ENCODE data around the gene NUMB.

NUMB gene

GRCh38 chr14:73295198-73295796 lies 163.0 kb downstream of the NUMB start:
- Mint-ChIP-seq H3K27ac (no peak overlapping the region), H3K9me3 (no peaks in the 10 kb centered on the region), H3K4me1 (ENCODE audit: low read depth) (no peaks in the 10 kb centered on the region), H3K4me3 (no peak overlapping the region), H3K36me3 (ENCODE audit: low read depth) (peaks cover 64% of the 10 kb centered on the region), H3K27me3 (no peaks in the 10 kb centered on the region)
- intact Hi-C loops (cut with micrococcal nuclease), result loop anchor here (1.0 kb wide), 1 partner anchor 177 kb away; no protein-coding TSS in a partner anchor

DNA sequence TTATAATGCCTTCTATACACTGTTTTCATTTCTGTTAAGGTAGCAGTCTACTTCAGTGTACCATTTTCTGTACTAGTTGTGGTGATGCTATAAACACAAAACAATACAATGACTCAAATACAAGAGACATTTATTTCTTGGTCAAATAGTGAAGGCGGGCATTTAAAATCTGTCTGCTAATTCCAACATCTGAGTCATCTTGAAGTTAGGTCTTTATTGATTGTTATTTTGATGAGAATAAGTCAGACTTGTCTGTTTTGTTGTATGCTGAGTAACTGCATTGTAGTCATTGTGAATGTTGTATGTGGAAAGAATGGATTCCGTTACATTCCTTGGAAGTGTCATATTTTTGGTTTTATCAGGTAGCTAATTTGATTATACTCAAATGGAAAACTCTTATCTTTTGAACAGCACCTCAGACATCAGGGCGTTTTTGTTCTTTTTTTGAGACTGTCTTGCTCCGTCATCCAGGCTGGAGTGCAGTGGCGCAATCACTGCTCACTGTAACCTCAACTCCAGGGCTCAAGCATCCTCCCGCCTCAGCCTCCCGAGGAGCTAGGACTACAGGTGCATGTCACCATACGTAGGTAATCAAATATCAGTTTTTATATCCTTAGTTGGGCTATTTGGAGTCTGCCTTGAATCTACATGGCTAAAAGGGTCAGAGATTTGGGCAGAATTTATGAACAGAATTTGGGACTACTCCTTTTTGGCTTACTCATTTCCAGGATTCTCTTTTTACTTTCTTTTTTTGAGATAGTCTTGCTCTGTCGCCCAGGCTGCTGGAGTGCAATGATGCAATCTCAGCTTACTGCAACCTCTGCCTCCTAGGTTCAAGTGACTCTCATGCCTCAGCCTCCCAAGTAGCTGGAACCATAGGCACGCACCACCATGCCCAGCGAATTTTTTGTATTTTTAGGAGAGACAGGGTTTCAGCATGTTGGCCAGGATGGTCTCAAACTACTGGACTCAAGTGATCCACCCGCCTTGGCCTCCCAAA lies 164.3 kb downstream of the NUMB start:
- H3K4me1 Mint-ChIP-seq (ENCODE audit: low read depth), result no peaks in the 10 kb centered on the region
- H3K27ac Mint-ChIP-seq, result no peak overlapping the region
- no peaks in the 10 kb centered on the region for H3K9me3 Mint-ChIP-seq
- peaks cover 66% of the 10 kb centered on the region for H3K36me3 Mint-ChIP-seq (ENCODE audit: low read depth)
- intact Hi-C loops (cut with micrococcal nuclease), result no loop called here
- H3K4me3 Mint-ChIP-seq, result no peak overlapping the region
- H3K27me3 Mint-ChIP-seq, result no peaks in the 10 kb centered on the region

- Mint-ChIP-seq H3K36me3 (ENCODE audit: low read depth) (peaks cover 77% of the 10 kb centered on the region), H3K9me3 (no peaks in the 10 kb centered on the region), H3K27me3 (no peaks in the 10 kb centered on the region), H3K4me3 (no peak overlapping the region), H3K4me1 (ENCODE audit: low read depth) (no peaks in the 10 kb centered on the region), H3K27ac (no peak overlapping the region)
- intact Hi-C loops (cut with micrococcal nuclease), result no loop called here
These were observed 168.1 kb downstream of the NUMB start for GRCh38 chr14:73290279-73290678.

DNA sequence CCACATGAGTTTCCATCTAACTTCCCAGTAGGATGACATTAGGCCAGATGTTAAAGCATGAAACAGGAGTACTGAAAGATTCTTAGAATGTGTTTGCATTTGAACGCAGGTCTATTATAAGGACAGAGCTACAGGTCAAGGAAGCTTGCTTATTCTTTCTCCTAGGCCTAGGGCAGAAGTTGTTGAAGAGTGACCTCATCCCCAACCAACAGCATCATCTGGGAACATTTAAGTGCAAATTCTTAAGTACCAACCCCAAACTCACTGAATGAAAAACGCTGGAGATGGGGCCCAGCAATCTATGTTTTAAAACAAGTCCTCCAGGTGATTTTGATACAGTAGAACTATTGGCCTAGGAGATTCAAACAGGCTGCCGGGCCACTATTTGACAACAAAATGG lies 168.6 kb downstream of the NUMB start:
- intact Hi-C loops (cut with micrococcal nuclease), result no loop called here
- Mint-ChIP-seq H3K4me3 (no peak overlapping the region), H3K36me3 (ENCODE audit: low read depth) (peaks cover 82% of the 10 kb centered on the region), H3K27ac (no peak overlapping the region), H3K4me1 (ENCODE audit: low read depth) (no peaks in the 10 kb centered on the region), H3K27me3 (no peaks in the 10 kb centered on the region), H3K9me3 (no peaks in the 10 kb centered on the region)

DNA sequence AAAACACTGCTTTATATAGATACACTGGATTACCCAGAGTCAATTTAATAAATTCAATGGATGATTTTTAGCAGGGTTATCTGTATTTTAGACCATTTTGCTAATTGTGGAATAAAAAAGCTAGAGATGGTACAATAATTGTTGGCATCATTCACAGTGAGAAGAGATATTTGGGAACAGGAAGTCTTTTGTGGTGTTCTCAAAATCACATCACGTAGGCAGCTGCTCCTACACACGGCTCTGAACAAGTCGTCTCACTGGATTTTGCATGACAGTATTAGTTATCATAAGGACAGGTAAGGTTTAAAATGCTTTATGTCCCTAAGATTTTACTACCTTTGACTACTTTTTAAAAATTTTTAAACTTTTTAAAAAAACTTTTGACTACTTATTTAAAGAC lies 169.0 kb downstream of the NUMB start:
- no peak overlapping the region for H3K4me3 Mint-ChIP-seq
- H3K27me3 Mint-ChIP-seq, result no peaks in the 10 kb centered on the region
- no peaks in the 10 kb centered on the region for H3K9me3 Mint-ChIP-seq
- intact Hi-C loops (cut with micrococcal nuclease), result no loop called here
- no peak overlapping the region for H3K27ac Mint-ChIP-seq
- H3K36me3 Mint-ChIP-seq (ENCODE audit: low read depth), result peaks cover 83% of the 10 kb centered on the region
- no peaks in the 10 kb centered on the region for H3K4me1 Mint-ChIP-seq (ENCODE audit: low read depth)

- Mint-ChIP-seq H3K9me3 (no peaks in the 10 kb centered on the region), H3K4me1 (ENCODE audit: low read depth) (no peaks in the 10 kb centered on the region), H3K36me3 (ENCODE audit: low read depth) (peaks cover 83% of the 10 kb centered on the region), H3K27ac (no peak overlapping the region), H3K27me3 (no peaks in the 10 kb centered on the region), H3K4me3 (no peak overlapping the region)
- intact Hi-C loops (cut with micrococcal nuclease), result no loop called here
These were observed 171.3 kb downstream of the NUMB start for GRCh38 chr14:73287071-73287470.

- no peak overlapping the region for H3K27ac Mint-ChIP-seq
- peaks cover 83% of the 10 kb centered on the region for H3K36me3 Mint-ChIP-seq (ENCODE audit: low read depth)
- H3K9me3 Mint-ChIP-seq, result no peaks in the 10 kb centered on the region
- no peaks in the 10 kb centered on the region for H3K4me1 Mint-ChIP-seq (ENCODE audit: low read depth)
- no peaks in the 10 kb centered on the region for H3K27me3 Mint-ChIP-seq
- no peak overlapping the region for H3K4me3 Mint-ChIP-seq
- intact Hi-C loops (cut with micrococcal nuclease), result no loop called here
These were observed 171.7 kb downstream of the NUMB start for GRCh38 chr14:73286598-73286997.

GRCh38 chr14:73285979-73286378 lies 172.4 kb downstream of the NUMB start:
- H3K4me3 Mint-ChIP-seq, result no peak overlapping the region
- peaks cover 83% of the 10 kb centered on the region for H3K36me3 Mint-ChIP-seq (ENCODE audit: low read depth)
- no peaks in the 10 kb centered on the region for H3K9me3 Mint-ChIP-seq
- no peaks in the 10 kb centered on the region for H3K4me1 Mint-ChIP-seq (ENCODE audit: low read depth)
- H3K27ac Mint-ChIP-seq, result no peak overlapping the region
- intact Hi-C loops (cut with micrococcal nuclease), result no loop called here
- no peaks in the 10 kb centered on the region for H3K27me3 Mint-ChIP-seq

GRCh38 chr14:73283608-73284379 lies 174.6 kb downstream of the NUMB start:
- intact Hi-C loops (cut with micrococcal nuclease), result no loop called here

GRCh38 chr14:73280903-73281302 lies 177.4 kb downstream of the NUMB start:
- Mint-ChIP-seq H3K36me3 (ENCODE audit: low read depth) (peaks cover 97% of the 10 kb centered on the region), H3K4me3 (no peak overlapping the region), H3K9me3 (no peaks in the 10 kb centered on the region), H3K27me3 (no peaks in the 10 kb centered on the region), H3K27ac (no peak overlapping the region), H3K4me1 (ENCODE audit: low read depth) (no peaks in the 10 kb centered on the region)
- intact Hi-C loops (cut with micrococcal nuclease), result no loop called here

More at GRCh38 chr14:73283608-73284379, 174.6 kb downstream of the NUMB start:
- Mint-ChIP-seq H3K9me3 (no peaks in the 10 kb centered on the region), H3K4me1 (ENCODE audit: low read depth) (no peaks in the 10 kb centered on the region), H3K27me3 (no peaks in the 10 kb centered on the region), H3K27ac (no peak overlapping the region), H3K36me3 (ENCODE audit: low read depth) (peaks cover 86% of the 10 kb centered on the region), H3K4me3 (no peak overlapping the region)

- no peak overlapping the region for H3K4me3 Mint-ChIP-seq
- no peaks in the 10 kb centered on the region for H3K27me3 Mint-ChIP-seq
- H3K36me3 Mint-ChIP-seq (ENCODE audit: low read depth), result peaks cover 93% of the 10 kb centered on the region
- no peaks in the 10 kb centered on the region for H3K4me1 Mint-ChIP-seq (ENCODE audit: low read depth)
- no peaks in the 10 kb centered on the region for H3K9me3 Mint-ChIP-seq
- intact Hi-C loops (cut with micrococcal nuclease), result no loop called here
- H3K27ac Mint-ChIP-seq, result no peak overlapping the region
These were observed 181.0 kb downstream of the NUMB start for GRCh38 chr14:73277376-73277775.

- Mint-ChIP-seq H3K36me3 (ENCODE audit: low read depth) (peaks cover 93% of the 10 kb centered on the region), H3K27me3 (peaks cover under 1% of the 10 kb centered on the region), H3K27ac (no peak overlapping the region), H3K4me1 (ENCODE audit: low read depth) (no peaks in the 10 kb centered on the region), H3K4me3 (no peak overlapping the region), H3K9me3 (no peaks in the 10 kb centered on the region)
- intact Hi-C loops (cut with micrococcal nuclease), result no loop called here
These were observed 181.5 kb downstream of the NUMB start for GRCh38 chr14:73276836-73277235.

DNA sequence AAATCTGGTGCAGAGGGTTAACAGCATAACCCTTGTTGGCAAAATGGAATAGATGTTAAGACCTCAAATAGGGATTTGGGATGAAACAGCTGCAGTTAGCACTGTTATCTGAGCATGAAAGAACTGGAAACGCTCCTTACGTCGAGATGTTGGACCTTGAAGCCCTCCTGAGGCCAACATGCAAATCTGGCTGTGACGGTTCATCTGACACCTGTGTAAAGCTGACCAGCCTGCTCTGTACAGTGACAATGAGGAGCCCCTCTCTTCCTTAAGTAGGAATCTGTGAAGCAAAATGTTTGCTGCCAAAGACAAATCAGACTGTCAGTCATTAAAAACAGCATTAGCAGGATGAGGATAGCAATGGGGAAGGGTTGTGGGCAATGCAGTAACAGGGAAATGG lies 184.5 kb downstream of the NUMB start:
- no peaks in the 10 kb centered on the region for H3K9me3 Mint-ChIP-seq
- intact Hi-C loops (cut with micrococcal nuclease), result no loop called here
- H3K4me3 Mint-ChIP-seq, result no peak overlapping the region
- H3K4me1 Mint-ChIP-seq (ENCODE audit: low read depth), result peaks cover 16% of the 10 kb centered on the region
- H3K27ac Mint-ChIP-seq, result no peak overlapping the region
- H3K36me3 Mint-ChIP-seq (ENCODE audit: low read depth), result peaks cover 64% of the 10 kb centered on the region
- peaks cover 9% of the 10 kb centered on the region for H3K27me3 Mint-ChIP-seq

DNA sequence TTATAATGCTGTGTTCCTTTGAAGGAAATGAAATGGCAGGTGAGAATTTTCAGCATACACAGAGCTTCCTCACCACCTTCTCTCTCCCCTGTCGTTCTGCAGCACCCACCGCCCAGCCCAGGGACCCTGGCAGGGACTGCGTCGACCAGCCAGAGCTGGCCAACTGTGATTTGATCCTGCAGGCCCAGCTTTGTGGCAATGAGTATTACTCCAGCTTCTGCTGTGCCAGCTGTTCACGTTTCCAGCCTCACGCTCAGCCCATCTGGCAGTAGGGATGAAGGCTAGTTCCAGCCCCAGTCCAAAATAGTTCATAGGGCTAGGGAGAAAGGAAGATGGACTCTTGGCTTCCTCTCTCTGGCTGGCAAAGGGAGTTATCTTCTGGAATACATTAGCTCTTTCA lies 186.0 kb downstream of the NUMB start:
- peaks cover 16% of the 10 kb centered on the region for H3K4me1 Mint-ChIP-seq (ENCODE audit: low read depth)
- no peak overlapping the region for H3K4me3 Mint-ChIP-seq
- peaks cover 9% of the 10 kb centered on the region for H3K27me3 Mint-ChIP-seq
- no peaks in the 10 kb centered on the region for H3K9me3 Mint-ChIP-seq
- H3K36me3 Mint-ChIP-seq (ENCODE audit: low read depth), result peaks cover 63% of the 10 kb centered on the region
- intact Hi-C loops (cut with micrococcal nuclease), result no loop called here
- no peak overlapping the region for H3K27ac Mint-ChIP-seq
